ENCODE measurements around the gene RTBDN. TPM values are rescaled to one million over a fixed set of nuclear protein-coding genes. Genes with fewer than 3 reads are reported as not detected.

RTBDN gene
- total RNA-seq, 1 donor from 2014 or later, result not detected

DNA sequence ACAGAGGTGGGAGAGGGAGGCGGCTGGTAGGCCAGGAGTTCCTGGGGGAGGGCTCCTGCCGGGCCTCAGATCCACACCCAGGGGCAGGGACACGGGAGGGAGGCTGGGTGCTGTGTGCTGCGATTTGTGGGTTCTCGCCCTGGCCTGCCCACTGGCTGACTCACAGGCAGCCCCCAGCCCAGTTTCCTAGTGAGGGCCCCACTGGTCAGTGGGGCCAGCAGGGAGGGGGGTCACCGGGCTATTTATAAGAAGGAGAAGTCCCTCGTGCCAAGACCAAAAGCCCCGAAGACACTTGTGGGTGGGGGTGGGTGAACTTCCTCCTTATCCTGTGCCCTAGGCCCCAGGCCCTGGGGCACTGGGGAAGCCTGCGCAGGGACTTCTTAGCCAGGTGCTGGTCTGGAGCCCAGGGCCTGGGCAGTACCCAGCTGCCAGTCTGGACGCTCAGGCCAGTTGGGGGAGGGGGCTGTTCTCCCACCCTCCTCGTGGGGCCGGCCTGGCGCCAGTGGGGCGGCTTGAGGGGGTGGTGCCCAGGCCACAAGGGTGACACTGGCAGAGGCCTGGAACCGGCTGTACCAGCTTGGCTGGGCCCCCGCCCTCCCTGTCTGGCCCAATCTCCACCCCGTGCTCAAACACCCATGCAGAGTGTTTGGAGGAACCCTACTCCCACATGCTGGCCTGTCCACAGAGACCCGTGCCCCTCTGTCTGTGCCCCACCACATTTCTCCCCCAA lies 48.1 kb downstream of the RTBDN start:
- TF ChIP-seq, protein P1, sequence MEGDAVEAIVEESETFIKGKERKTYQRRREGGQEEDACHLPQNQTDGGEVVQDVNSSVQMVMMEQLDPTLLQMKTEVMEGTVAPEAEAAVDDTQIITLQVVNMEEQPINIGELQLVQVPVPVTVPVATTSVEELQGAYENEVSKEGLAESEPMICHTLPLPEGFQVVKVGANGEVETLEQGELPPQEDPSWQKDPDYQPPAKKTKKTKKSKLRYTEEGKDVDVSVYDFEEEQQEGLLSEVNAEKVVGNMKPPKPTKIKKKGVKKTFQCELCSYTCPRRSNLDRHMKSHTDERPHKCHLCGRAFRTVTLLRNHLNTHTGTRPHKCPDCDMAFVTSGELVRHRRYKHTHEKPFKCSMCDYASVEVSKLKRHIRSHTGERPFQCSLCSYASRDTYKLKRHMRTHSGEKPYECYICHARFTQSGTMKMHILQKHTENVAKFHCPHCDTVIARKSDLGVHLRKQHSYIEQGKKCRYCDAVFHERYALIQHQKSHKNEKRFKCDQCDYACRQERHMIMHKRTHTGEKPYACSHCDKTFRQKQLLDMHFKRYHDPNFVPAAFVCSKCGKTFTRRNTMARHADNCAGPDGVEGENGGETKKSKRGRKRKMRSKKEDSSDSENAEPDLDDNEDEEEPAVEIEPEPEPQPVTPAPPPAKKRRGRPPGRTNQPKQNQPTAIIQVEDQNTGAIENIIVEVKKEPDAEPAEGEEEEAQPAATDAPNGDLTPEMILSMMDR (conservative IDR thresholded peaks at IDR 0.05; ENCODE audit: low read depth, low read length), result no peak
- no peak overlapping the region for H3K4me3 ChIP-seq (ENCODE audit: low read depth, low read length)
- DNase-seq (ENCODE audit: low read depth), result no peak

DNA sequence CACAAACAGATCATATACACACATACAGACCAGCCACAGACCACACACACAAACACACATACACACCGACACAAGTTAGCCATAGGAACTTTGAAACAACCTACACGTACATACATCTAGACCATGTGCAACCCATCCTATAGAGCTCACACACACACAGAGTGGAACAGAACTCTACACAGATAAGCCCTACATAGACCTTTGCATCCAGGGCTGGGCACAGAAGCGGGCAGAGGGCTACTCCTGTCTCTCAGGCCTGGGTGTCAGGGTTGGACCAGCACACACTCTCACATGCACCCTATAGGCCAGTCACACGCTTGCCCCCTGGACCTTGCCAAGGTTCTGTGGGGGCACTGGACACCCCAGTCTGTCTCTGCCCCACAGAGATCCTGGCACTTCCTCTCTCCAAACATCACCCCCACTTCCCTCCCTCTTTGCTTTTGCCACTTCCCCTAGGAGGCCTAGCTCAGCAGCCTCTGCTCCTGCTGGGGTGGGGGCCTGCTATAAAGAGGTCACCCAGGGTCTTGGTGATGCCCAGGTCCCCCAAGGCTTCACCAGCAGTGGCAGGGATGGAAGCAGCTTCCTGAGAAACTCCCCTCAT lies 48.8 kb downstream of the RTBDN start:
- TF ChIP-seq, protein P1 (conservative IDR thresholded peaks at IDR 0.05; ENCODE audit: low read depth, low read length), result no peak
- no peak for DNase-seq (ENCODE audit: low read depth)

DNA sequence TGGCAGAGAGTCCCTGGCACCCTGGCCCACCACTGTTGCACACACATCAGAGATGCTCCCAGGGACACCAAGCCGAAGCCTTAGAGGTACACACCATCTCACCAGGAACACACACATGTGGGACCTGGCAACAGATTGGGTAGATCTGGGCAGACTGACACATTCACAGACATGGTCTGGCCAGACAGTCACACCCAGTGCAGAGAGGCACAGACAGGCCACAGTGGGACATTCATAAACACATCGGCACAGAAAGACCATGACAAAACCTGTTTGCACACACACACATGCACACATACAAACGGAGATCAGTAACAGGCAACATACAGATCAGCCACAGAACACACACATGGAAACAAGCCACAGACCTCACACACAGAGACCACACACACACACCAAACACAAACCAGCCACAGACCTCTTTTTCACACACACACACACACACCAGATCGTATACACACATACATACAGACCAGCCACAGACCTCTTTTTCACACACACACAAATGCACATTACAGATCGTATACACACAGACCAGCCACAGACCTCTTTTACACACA lies 49.4 kb downstream of the RTBDN start:
- TF ChIP-seq, protein P1 (conservative IDR thresholded peaks at IDR 0.05; ENCODE audit: low read depth, low read length), result no peak
- DNase-seq (ENCODE audit: low read depth), result no peak
- H3K4me3 ChIP-seq (ENCODE audit: low read depth, low read length), result no peak overlapping the region

More for the DNA sequence above, 48.8 kb downstream of the RTBDN start:
- no peak overlapping the region for H3K4me3 ChIP-seq (ENCODE audit: low read depth, low read length)

DNA sequence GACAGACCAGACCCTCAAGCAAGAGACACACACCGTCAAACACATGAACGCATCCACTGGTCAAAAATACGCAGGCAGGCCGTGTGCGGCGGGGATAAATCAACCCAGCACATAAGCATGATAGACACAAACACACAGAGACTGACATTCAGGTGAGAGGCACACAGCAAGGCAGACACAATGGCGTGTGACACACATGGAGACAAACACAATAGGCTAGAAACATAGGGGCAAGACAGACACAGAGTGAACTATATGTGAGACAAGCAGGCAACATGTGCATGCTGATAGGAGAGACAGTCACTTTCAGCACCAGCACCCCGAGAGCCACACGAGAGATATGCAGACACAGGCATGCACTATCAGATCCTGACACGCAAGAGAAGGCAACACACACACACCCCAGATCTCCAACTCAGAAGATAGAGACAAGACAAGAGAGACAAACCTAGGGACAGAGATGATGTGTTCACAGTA lies 49.9 kb downstream of the RTBDN start:
- no peak overlapping the region for H3K4me3 ChIP-seq (ENCODE audit: low read depth, low read length)
- no peak for DNase-seq (ENCODE audit: low read depth)
- TF ChIP-seq, protein P1 (conservative IDR thresholded peaks at IDR 0.05; ENCODE audit: low read depth, low read length), result no peak

DNA sequence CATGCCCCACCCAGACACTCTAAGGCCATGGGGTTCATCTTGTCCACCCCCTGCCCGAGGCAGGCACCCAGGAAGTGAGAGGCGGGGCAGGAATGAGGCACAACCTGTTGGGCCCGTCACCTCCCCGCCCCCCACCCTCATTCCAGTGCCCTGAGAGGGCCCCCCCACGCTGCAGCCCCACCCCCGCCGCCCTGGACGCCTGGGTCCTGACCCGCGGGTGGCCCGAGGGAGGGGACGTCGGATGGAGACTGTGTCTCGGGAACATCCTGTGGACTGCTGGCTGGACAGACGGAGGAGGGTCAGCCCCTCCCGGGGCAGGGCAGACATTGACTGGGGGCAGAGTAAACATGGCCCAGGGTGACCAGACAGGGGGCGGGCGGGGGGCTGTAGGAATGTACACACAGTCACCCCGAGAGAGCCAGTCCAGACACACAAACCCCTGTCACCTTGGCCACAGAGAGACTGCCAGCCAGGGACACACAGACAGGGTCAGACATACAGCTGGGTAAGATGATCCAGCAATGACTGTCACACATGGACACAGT lies 50.5 kb downstream of the RTBDN start:
- TF ChIP-seq, protein P1 (conservative IDR thresholded peaks at IDR 0.05; ENCODE audit: low read depth, low read length), result no peak
- H3K4me3 ChIP-seq (ENCODE audit: low read depth, low read length), result no peak overlapping the region
- DNase-seq (ENCODE audit: low read depth), result no peak

DNA sequence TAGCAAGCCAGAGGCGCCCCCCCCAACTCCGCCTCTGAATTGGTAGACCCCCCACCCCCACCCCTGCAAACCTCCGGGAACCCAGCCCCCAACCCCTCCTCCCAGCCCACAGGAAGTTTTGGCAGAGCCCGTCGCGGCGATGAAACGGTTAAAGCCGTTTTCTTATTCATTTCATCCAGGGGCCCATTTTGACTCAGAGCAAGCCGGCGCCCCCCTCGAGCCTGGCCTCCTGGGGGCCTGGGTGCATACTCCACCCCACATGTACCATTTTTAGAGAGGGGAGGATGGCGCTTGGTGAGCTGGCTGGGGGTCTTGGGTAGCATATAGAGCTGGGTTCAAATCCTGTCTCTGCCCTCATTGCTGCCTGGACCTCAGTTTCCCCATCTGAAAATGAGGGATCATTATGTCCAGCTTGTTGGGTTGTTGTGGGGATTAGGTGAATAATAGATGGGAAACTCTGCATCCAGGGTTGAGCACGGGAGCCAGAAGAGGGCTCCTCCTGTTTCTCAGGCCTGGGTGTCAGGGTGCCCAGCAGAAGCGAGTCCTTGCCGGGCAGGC lies 51.0 kb downstream of the RTBDN start:
- no peak for DNase-seq (ENCODE audit: low read depth)
- peak overlapping the region; percentile 57 for H3K4me3 ChIP-seq (ENCODE audit: low read depth, low read length)

More for the DNA sequence above, 51.0 kb downstream of the RTBDN start:
- TF ChIP-seq, protein P1 (conservative IDR thresholded peaks at IDR 0.05; ENCODE audit: low read depth, low read length), result no peak
